Activated CD4-positive, alpha-beta T cell treated with anti-CD3 and anti-CD28 coated beads, Interleukin-2, amount 10 ng/mL, durations not matched to agents 7 days and 5 days (primary cell): ENCODE data around the gene MMP2. TPM values are rescaled to one million over a fixed set of nuclear protein-coding genes. Genes with fewer than 3 reads are reported as not detected.

Source experiments
- CTCF ChIA-PET: fragments of 350-600 bp; sonication (Branson Sonifier 250); formaldehyde crosslinking; loops from one replicate; lab custom pipeline; 2021; ENCODE audit warnings: antibody characterized with exemption; lab: Charles Lee
- POLR2A ChIA-PET: fragments of 350-600 bp; sonication (Branson Sonifier 250); formaldehyde crosslinking; loops from one replicate; lab custom pipeline; 2021; ENCODE audit warnings: antibody characterized with exemption; lab: Charles Lee
- DNase-seq: peaks from one replicate; pipeline ENCODE4 v3.0.0-alpha.2; 2020
- H3K27ac Mint-ChIP-seq: one replicate; pipeline ENCODE4 v1.8.0; 2021; ENCODE audit warnings: mild to moderate bottlenecking, moderate library complexity, mixed read lengths
- H3K27me3 Mint-ChIP-seq: one replicate; pipeline ENCODE4 v1.8.0; 2021; ENCODE audit warnings: mixed read lengths
- H3K36me3 Mint-ChIP-seq: one replicate; pipeline ENCODE4 v1.8.0; 2021; ENCODE audit warnings: low read depth, mixed read lengths
- H3K4me1 Mint-ChIP-seq: one replicate; pipeline ENCODE4 v1.8.0; 2021; ENCODE audit warnings: mixed read lengths
- H3K4me3 Mint-ChIP-seq: one replicate; pipeline ENCODE4 v1.8.0; 2021; ENCODE audit warnings: mild to moderate bottlenecking, moderate library complexity, mixed read lengths
- H3K9me3 Mint-ChIP-seq: one replicate; pipeline ENCODE4 v1.8.0; 2021; ENCODE audit warnings: mixed read lengths
- total RNA-seq, 2 experiments: library from RNA; stranded (reverse); gene quantifications; one replicate each; pipeline ENCODE4 v1.2.3, GENCODE V29; 2021

Gene MMP2
- total RNA-seq, 2 experiments from 2014 or later = not detected

- CTCF ChIA-PET = no interaction called here
- no peak for DNase-seq
- Mint-ChIP-seq H3K27me3 (no peaks in the 10 kb centered on the region), H3K4me3 (no peak overlapping the region), H3K4me1 (no peaks in the 10 kb centered on the region), H3K27ac (no peak overlapping the region), H3K9me3 (no peaks in the 10 kb centered on the region), H3K36me3 (no peaks in the 10 kb centered on the region)
- POLR2A ChIA-PET = no interaction called here
Measured at GRCh38 chr16:55452996-55453395, 26.0 kb upstream of the MMP2 start.

GRCh38 chr16:55453909-55454308 lies 25.1 kb upstream of the MMP2 start:
- no peaks in the 10 kb centered on the region for H3K27me3 Mint-ChIP-seq
- CTCF ChIA-PET = interaction anchor here (1.2 kb wide), 1 partner anchor 11 kb away, joined by 6 read pairs; no protein-coding TSS in a partner anchor
- H3K36me3 Mint-ChIP-seq = no peaks in the 10 kb centered on the region
- no peaks in the 10 kb centered on the region for H3K4me1 Mint-ChIP-seq
- H3K9me3 Mint-ChIP-seq = no peaks in the 10 kb centered on the region
- no peak overlapping the region for H3K4me3 Mint-ChIP-seq
- POLR2A ChIA-PET = no interaction called here
- H3K27ac Mint-ChIP-seq = no peak overlapping the region
- DNase-seq = no peak

- DNase-seq = no peak
- ChIA-PET POLR2A (no interaction called here), CTCF (no interaction called here)
- Mint-ChIP-seq H3K27me3 (no peaks in the 10 kb centered on the region), H3K9me3 (no peaks in the 10 kb centered on the region), H3K4me1 (no peaks in the 10 kb centered on the region), H3K36me3 (no peaks in the 10 kb centered on the region), H3K4me3 (no peak overlapping the region), H3K27ac (no peak overlapping the region)
Measured at GRCh38 chr16:55454861-55455260, 24.1 kb upstream of the MMP2 start.

- H3K27ac Mint-ChIP-seq = no peak overlapping the region
- peaks cover 4% of the 10 kb centered on the region for H3K4me1 Mint-ChIP-seq
- H3K27me3 Mint-ChIP-seq = no peaks in the 10 kb centered on the region
- no peaks in the 10 kb centered on the region for H3K36me3 Mint-ChIP-seq
- H3K4me3 Mint-ChIP-seq = no peak overlapping the region
- no peaks in the 10 kb centered on the region for H3K9me3 Mint-ChIP-seq
- ChIA-PET CTCF (no interaction called here), POLR2A (no interaction called here)
- no peak for DNase-seq
Measured at GRCh38 chr16:55462241-55462640, 16.8 kb upstream of the MMP2 start.

- DNase-seq = no peak
- Mint-ChIP-seq H3K27me3 (no peaks in the 10 kb centered on the region), H3K4me1 (peaks cover 4% of the 10 kb centered on the region), H3K27ac (no peak overlapping the region), H3K4me3 (no peak overlapping the region), H3K9me3 (no peaks in the 10 kb centered on the region), H3K36me3 (no peaks in the 10 kb centered on the region)
- POLR2A ChIA-PET = no interaction called here
- CTCF ChIA-PET = interaction anchor here (0.6 to 2.3 kb wide), 23 partner anchors 8 to 856 kb away, joined by 3 to 23 read pairs (median 5); no protein-coding TSS in a partner anchor
Measured at GRCh38 chr16:55464375-55464774, 14.6 kb upstream of the MMP2 start.

DNA sequence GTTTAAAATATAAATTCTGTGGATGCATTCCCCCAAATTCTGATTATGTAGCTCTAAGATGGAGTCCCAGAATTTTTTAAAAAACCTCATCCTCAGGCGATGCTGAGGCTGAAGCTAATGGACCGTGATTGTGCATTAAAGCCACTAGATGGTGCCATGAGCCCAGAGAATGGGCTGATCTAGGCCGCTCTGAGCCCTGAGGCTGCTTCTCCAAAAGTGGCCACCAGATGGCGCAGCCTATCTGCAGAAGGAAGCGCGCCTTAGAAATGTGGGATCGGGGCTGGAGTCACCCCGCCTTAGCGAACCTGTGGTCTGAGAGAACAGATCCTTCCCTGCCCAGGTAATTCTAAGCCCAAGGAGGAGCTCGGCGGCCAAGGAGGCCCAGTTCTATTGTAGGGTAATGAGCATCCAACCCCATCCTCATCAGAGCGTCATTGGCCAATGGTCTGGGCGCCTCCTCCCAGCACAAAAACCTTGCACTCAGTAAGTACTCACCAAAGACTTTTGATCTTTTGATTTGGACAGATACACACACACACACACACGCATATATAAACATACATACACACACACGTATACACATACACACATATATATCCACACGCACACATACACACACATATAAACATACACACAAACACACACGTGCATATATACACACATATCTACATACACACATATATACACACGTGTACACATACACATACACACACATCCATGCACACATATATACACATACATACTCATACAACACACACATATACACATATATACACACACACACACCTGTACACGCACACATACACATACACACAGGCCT lies 13.7 kb upstream of the MMP2 start:
- Mint-ChIP-seq H3K9me3 (no peaks in the 10 kb centered on the region), H3K4me3 (no peak overlapping the region)

DNA sequence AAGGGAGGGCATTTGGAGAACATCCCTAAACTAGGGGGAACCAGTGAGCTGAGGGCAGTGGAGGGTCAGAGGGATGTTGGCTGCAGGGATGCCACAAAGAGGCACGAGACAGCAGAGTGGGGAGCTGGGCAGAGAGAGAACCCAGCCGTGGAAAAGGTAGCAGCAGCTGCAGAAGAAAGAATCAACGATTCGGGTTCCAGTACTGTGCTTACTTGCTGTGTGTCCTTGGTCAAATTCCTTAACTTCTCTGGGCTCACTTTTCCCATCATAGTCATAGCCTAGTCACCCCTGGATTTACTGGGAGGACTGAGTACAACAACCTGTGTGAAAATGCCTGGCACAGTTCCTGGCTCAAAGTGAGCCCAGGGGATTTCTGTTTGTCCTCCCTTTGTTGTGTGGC lies 12.8 kb upstream of the MMP2 start:
- POLR2A ChIA-PET = no interaction called here
- Mint-ChIP-seq H3K4me3 (no peak overlapping the region), H3K9me3 (no peaks in the 10 kb centered on the region), H3K27me3 (no peaks in the 10 kb centered on the region), H3K27ac (no peak overlapping the region), H3K4me1 (peaks cover 4% of the 10 kb centered on the region), H3K36me3 (no peaks in the 10 kb centered on the region)
- CTCF ChIA-PET = interaction anchor here (1.8 to 2.3 kb wide), 2 partner anchors 8 to 35 kb away, joined by 9 to 19 read pairs; no protein-coding TSS in a partner anchor
- DNase-seq = no peak

More for the DNA sequence above, 13.7 kb upstream of the MMP2 start:
- POLR2A ChIA-PET = no interaction called here
- H3K27ac Mint-ChIP-seq = no peak overlapping the region
- peak; percentile 87 for DNase-seq
- CTCF ChIA-PET = interaction anchor here (0.6 to 2.3 kb wide), 24 partner anchors 9 to 855 kb away, joined by 3 to 23 read pairs (median 4); no protein-coding TSS in a partner anchor
- H3K36me3 Mint-ChIP-seq = no peaks in the 10 kb centered on the region
- no peaks in the 10 kb centered on the region for H3K27me3 Mint-ChIP-seq
- H3K4me1 Mint-ChIP-seq = peaks cover 4% of the 10 kb centered on the region

GRCh38 chr16:55467898-55468297 lies 11.1 kb upstream of the MMP2 start:
- H3K36me3 Mint-ChIP-seq = no peaks in the 10 kb centered on the region
- no peak overlapping the region for H3K27ac Mint-ChIP-seq
- CTCF ChIA-PET = interaction anchor here (0.8 to 1.3 kb wide), 2 partner anchors 39 to 234 kb away, joined by 3 to 4 read pairs; no protein-coding TSS in a partner anchor
- DNase-seq = no peak
- H3K9me3 Mint-ChIP-seq = no peaks in the 10 kb centered on the region
- H3K4me3 Mint-ChIP-seq = no peak overlapping the region
- no peaks in the 10 kb centered on the region for H3K27me3 Mint-ChIP-seq
- H3K4me1 Mint-ChIP-seq = peaks cover 10% of the 10 kb centered on the region
- POLR2A ChIA-PET = no interaction called here

- H3K4me3 Mint-ChIP-seq = no peak overlapping the region
- CTCF ChIA-PET = no interaction called here
Measured at GRCh38 chr16:55468352-55468990, 10.5 kb upstream of the MMP2 start.

GRCh38 chr16:55469821-55470532 lies 9.0 kb upstream of the MMP2 start:
- no peak overlapping the region for H3K4me3 Mint-ChIP-seq
- no peak for DNase-seq
- CTCF ChIA-PET = interaction anchor here (0.6 kb wide), 1 partner anchor 849 kb away, joined by 3 read pairs; no protein-coding TSS in a partner anchor

More at GRCh38 chr16:55468352-55468990, 10.5 kb upstream of the MMP2 start:
- Mint-ChIP-seq H3K27me3 (no peaks in the 10 kb centered on the region), H3K9me3 (no peaks in the 10 kb centered on the region), H3K36me3 (no peaks in the 10 kb centered on the region), H3K27ac (no peak overlapping the region), H3K4me1 (peaks cover 10% of the 10 kb centered on the region)
- POLR2A ChIA-PET = no interaction called here
- no peak for DNase-seq

GRCh38 chr16:55470533-55471371 lies 8.2 kb upstream of the MMP2 start:
- H3K9me3 Mint-ChIP-seq = no peaks in the 10 kb centered on the region
- CTCF ChIA-PET = interaction anchor here (0.6 to 0.7 kb wide), 2 partner anchors 15 to 340 kb away, joined by 3 read pairs; no protein-coding TSS in a partner anchor
- no peaks in the 10 kb centered on the region for H3K36me3 Mint-ChIP-seq
- H3K27me3 Mint-ChIP-seq = no peaks in the 10 kb centered on the region
- no peak overlapping the region for H3K4me3 Mint-ChIP-seq
- no peak overlapping the region for H3K27ac Mint-ChIP-seq
- POLR2A ChIA-PET = no interaction called here
- no peak for DNase-seq
- peaks cover 6% of the 10 kb centered on the region for H3K4me1 Mint-ChIP-seq

More at GRCh38 chr16:55469821-55470532, 9.0 kb upstream of the MMP2 start:
- no peaks in the 10 kb centered on the region for H3K9me3 Mint-ChIP-seq
- no peak overlapping the region for H3K27ac Mint-ChIP-seq
- no peaks in the 10 kb centered on the region for H3K36me3 Mint-ChIP-seq
- POLR2A ChIA-PET = no interaction called here
- peaks cover 10% of the 10 kb centered on the region for H3K4me1 Mint-ChIP-seq
- no peaks in the 10 kb centered on the region for H3K27me3 Mint-ChIP-seq
